HEK293T (cell line): Measurements from ENCODE around the gene GALNT18.

Experiments used
- FOXA1 ChIP-seq: fragments of 450-650 bp; IDR thresholded peaks from 2 replicates; pipeline ENCODE4 v1.6.1; 2016; ENCODE audit warnings: mild to moderate bottlenecking
- FOXM1 ChIP-seq: fragments of 450-650 bp; IDR thresholded peaks from 2 replicates; pipeline ENCODE4 v1.6.1; 2017; ENCODE audit warnings: mild to moderate bottlenecking, borderline replicate concordance
- SP1 ChIP-seq: fragments of 450-650 bp; IDR thresholded peaks from 2 replicates; pipeline ENCODE4 v1.6.1; 2017

- TF ChIP-seq FOXM1 (no peak), FOXA1 (no peak), SP1 (no peak)
Observed at GRCh38 chr11:11382858-11383532, 238.8 kb downstream of the GALNT18 start.
